ENCODE results near the gene IRF2BPL.

IRF2BPL gene

GRCh38 chr14:76996563-76997146, 31.9 kb downstream of the IRF2BPL start:
- H3K9ac ChIP-seq (ENCODE audit: low read length), result no peak overlapping the region
- no peaks in the 10 kb centered on the region for H3K36me3 ChIP-seq (ENCODE audit: control insufficient read depth, insufficient read depth, low read length)
- H3K4me1 ChIP-seq (ENCODE audit: control insufficient read depth, insufficient read depth, low read length), result peaks cover 8% of the 10 kb centered on the region
- no peaks in the 10 kb centered on the region for H3K27me3 ChIP-seq (ENCODE audit: control insufficient read depth, insufficient read depth, low read length)
- no peak overlapping the region for H3K4me3 ChIP-seq (ENCODE audit: low read length)
- H3K27ac ChIP-seq (ENCODE audit: low read depth, low read length), result no peak overlapping the region

- Histone ChIP-seq H3K27ac (ENCODE audit: low read depth, low read length) (no peak overlapping the region), H3K9ac (ENCODE audit: low read length) (no peak overlapping the region), H3K4me1 (ENCODE audit: control insufficient read depth, insufficient read depth, low read length) (peaks cover 3% of the 10 kb centered on the region), H3K4me3 (ENCODE audit: low read length) (no peak overlapping the region), H3K27me3 (ENCODE audit: control insufficient read depth, insufficient read depth, low read length) (no peaks in the 10 kb centered on the region), H3K36me3 (ENCODE audit: control insufficient read depth, insufficient read depth, low read length) (no peaks in the 10 kb centered on the region)
Measured at GRCh38 chr14:76995279-76996035, 33.1 kb downstream of the IRF2BPL start.

GRCh38 chr14:76993752-76994151, 34.8 kb downstream of the IRF2BPL start:
- no peaks in the 10 kb centered on the region for H3K36me3 ChIP-seq (ENCODE audit: control insufficient read depth, insufficient read depth, low read length)
- H3K9ac ChIP-seq (ENCODE audit: low read length), result no peak overlapping the region

GRCh38 chr14:76990084-76990483, 38.4 kb downstream of the IRF2BPL start:
- Histone ChIP-seq H3K4me3 (ENCODE audit: low read length) (no peak overlapping the region), H3K36me3 (ENCODE audit: control insufficient read depth, insufficient read depth, low read length) (no peaks in the 10 kb centered on the region), H3K9ac (ENCODE audit: low read length) (no peak overlapping the region), H3K4me1 (ENCODE audit: control insufficient read depth, insufficient read depth, low read length) (no peaks in the 10 kb centered on the region), H3K27ac (ENCODE audit: low read depth, low read length) (no peak overlapping the region), H3K27me3 (ENCODE audit: control insufficient read depth, insufficient read depth, low read length) (no peaks in the 10 kb centered on the region)

More at GRCh38 chr14:76993752-76994151, 34.8 kb downstream of the IRF2BPL start:
- Histone ChIP-seq H3K27me3 (ENCODE audit: control insufficient read depth, insufficient read depth, low read length) (no peaks in the 10 kb centered on the region), H3K27ac (ENCODE audit: low read depth, low read length) (no peak overlapping the region), H3K4me1 (ENCODE audit: control insufficient read depth, insufficient read depth, low read length) (no peaks in the 10 kb centered on the region), H3K4me3 (ENCODE audit: low read length) (no peak overlapping the region)

- Histone ChIP-seq H3K36me3 (ENCODE audit: control insufficient read depth, insufficient read depth, low read length) (no peaks in the 10 kb centered on the region), H3K4me3 (ENCODE audit: low read length) (no peak overlapping the region), H3K27me3 (ENCODE audit: control insufficient read depth, insufficient read depth, low read length) (no peaks in the 10 kb centered on the region), H3K4me1 (ENCODE audit: control insufficient read depth, insufficient read depth, low read length) (no peaks in the 10 kb centered on the region), H3K9ac (ENCODE audit: low read length) (no peak overlapping the region), H3K27ac (ENCODE audit: low read depth, low read length) (no peak overlapping the region)
Measured at GRCh38 chr14:76987956-76988520, 40.5 kb downstream of the IRF2BPL start.

- no peaks in the 10 kb centered on the region for H3K36me3 ChIP-seq (ENCODE audit: control insufficient read depth, insufficient read depth, low read length)
- H3K4me3 ChIP-seq (ENCODE audit: low read length), result no peak overlapping the region
- H3K27me3 ChIP-seq (ENCODE audit: control insufficient read depth, insufficient read depth, low read length), result no peaks in the 10 kb centered on the region
- H3K27ac ChIP-seq (ENCODE audit: low read depth, low read length), result no peak overlapping the region
- H3K4me1 ChIP-seq (ENCODE audit: control insufficient read depth, insufficient read depth, low read length), result no peaks in the 10 kb centered on the region
- no peak overlapping the region for H3K9ac ChIP-seq (ENCODE audit: low read length)
Measured at GRCh38 chr14:76986231-76986565, 42.3 kb downstream of the IRF2BPL start.

GRCh38 chr14:76985540-76986230, 42.8 kb downstream of the IRF2BPL start:
- H3K36me3 ChIP-seq (ENCODE audit: control insufficient read depth, insufficient read depth, low read length), result no peaks in the 10 kb centered on the region
- H3K4me1 ChIP-seq (ENCODE audit: control insufficient read depth, insufficient read depth, low read length), result no peaks in the 10 kb centered on the region
- no peak overlapping the region for H3K4me3 ChIP-seq (ENCODE audit: low read length)
- H3K27ac ChIP-seq (ENCODE audit: low read depth, low read length), result no peak overlapping the region
- no peaks in the 10 kb centered on the region for H3K27me3 ChIP-seq (ENCODE audit: control insufficient read depth, insufficient read depth, low read length)
- H3K9ac ChIP-seq (ENCODE audit: low read length), result no peak overlapping the region

GRCh38 chr14:76984787-76985375, 43.6 kb downstream of the IRF2BPL start:
- H3K27ac ChIP-seq (ENCODE audit: low read depth, low read length), result no peak overlapping the region
- no peak overlapping the region for H3K9ac ChIP-seq (ENCODE audit: low read length)
- H3K4me3 ChIP-seq (ENCODE audit: low read length), result no peak overlapping the region
- H3K36me3 ChIP-seq (ENCODE audit: control insufficient read depth, insufficient read depth, low read length), result no peaks in the 10 kb centered on the region
- H3K27me3 ChIP-seq (ENCODE audit: control insufficient read depth, insufficient read depth, low read length), result no peaks in the 10 kb centered on the region
- no peaks in the 10 kb centered on the region for H3K4me1 ChIP-seq (ENCODE audit: control insufficient read depth, insufficient read depth, low read length)

GRCh38 chr14:76984297-76984696, 44.2 kb downstream of the IRF2BPL start:
- Histone ChIP-seq H3K4me1 (ENCODE audit: control insufficient read depth, insufficient read depth, low read length) (no peaks in the 10 kb centered on the region), H3K27me3 (ENCODE audit: control insufficient read depth, insufficient read depth, low read length) (no peaks in the 10 kb centered on the region), H3K27ac (ENCODE audit: low read depth, low read length) (no peak overlapping the region), H3K36me3 (ENCODE audit: control insufficient read depth, insufficient read depth, low read length) (no peaks in the 10 kb centered on the region), H3K9ac (ENCODE audit: low read length) (no peak overlapping the region), H3K4me3 (ENCODE audit: low read length) (no peak overlapping the region)

GRCh38 chr14:76981670-76982069, 46.8 kb downstream of the IRF2BPL start:
- Histone ChIP-seq H3K9ac (ENCODE audit: low read length) (no peak overlapping the region), H3K4me1 (ENCODE audit: control insufficient read depth, insufficient read depth, low read length) (no peaks in the 10 kb centered on the region), H3K27ac (ENCODE audit: low read depth, low read length) (no peak overlapping the region), H3K36me3 (ENCODE audit: control insufficient read depth, insufficient read depth, low read length) (no peaks in the 10 kb centered on the region), H3K4me3 (ENCODE audit: low read length) (no peak overlapping the region), H3K27me3 (ENCODE audit: control insufficient read depth, insufficient read depth, low read length) (no peaks in the 10 kb centered on the region)

- Histone ChIP-seq H3K27ac (ENCODE audit: low read depth, low read length) (no peak overlapping the region), H3K9ac (ENCODE audit: low read length) (no peak overlapping the region), H3K36me3 (ENCODE audit: control insufficient read depth, insufficient read depth, low read length) (no peaks in the 10 kb centered on the region), H3K4me1 (ENCODE audit: control insufficient read depth, insufficient read depth, low read length) (no peaks in the 10 kb centered on the region), H3K4me3 (ENCODE audit: low read length) (no peak overlapping the region), H3K27me3 (ENCODE audit: control insufficient read depth, insufficient read depth, low read length) (no peaks in the 10 kb centered on the region)
Measured at GRCh38 chr14:76977793-76978720, 50.5 kb downstream of the IRF2BPL start.
